HUES6 (cell line): ENCODE measurements around the gene SND1.

ENCODE experiments used
- H3K27ac ChIP-seq: 2 replicates; pipeline ENCODE4 v1.7.0; 2013; ENCODE audit warnings: low read depth, mild to moderate bottlenecking, low read length, inconsistent platforms
- H3K27me3 ChIP-seq: 2 replicates; pipeline ENCODE4 v1.6.1; 2013; ENCODE audit warnings: low read length; ENCODE audit not compliant: control insufficient read depth, insufficient read depth
- H3K36me3 ChIP-seq: 2 replicates; pipeline ENCODE4 v1.6.1; 2013; ENCODE audit warnings: low read length; ENCODE audit not compliant: control insufficient read depth, insufficient read depth
- H3K4me1 ChIP-seq: 2 replicates; pipeline ENCODE4 v1.6.1; 2013; ENCODE audit warnings: low read length; ENCODE audit not compliant: control insufficient read depth, insufficient read depth
- H3K4me3 ChIP-seq: 2 replicates; pipeline ENCODE4 v1.5.1; 2013; ENCODE audit warnings: low read depth, low read length
- H3K9ac ChIP-seq: one replicate; pipeline ENCODE4 v1.6.1; 2013; ENCODE audit warnings: mild to moderate bottlenecking, low read length
- H3K9me3 ChIP-seq: 2 replicates; pipeline ENCODE4 v1.6.1; 2013; ENCODE audit warnings: low read depth, low read length; ENCODE audit not compliant: control insufficient read depth, insufficient read depth

Gene SND1

GRCh38 chr7:128066395-128066794 lies 414.4 kb downstream of the SND1 start:
- no peak overlapping the region for H3K4me3 ChIP-seq
- no peak overlapping the region for H3K27ac ChIP-seq
- no peaks in the 10 kb centered on the region for H3K4me1 ChIP-seq
- H3K36me3 ChIP-seq = no peaks in the 10 kb centered on the region
- H3K9ac ChIP-seq = no peak overlapping the region
- H3K27me3 ChIP-seq = no peaks in the 10 kb centered on the region
- H3K9me3 ChIP-seq = no peaks in the 10 kb centered on the region

DNA sequence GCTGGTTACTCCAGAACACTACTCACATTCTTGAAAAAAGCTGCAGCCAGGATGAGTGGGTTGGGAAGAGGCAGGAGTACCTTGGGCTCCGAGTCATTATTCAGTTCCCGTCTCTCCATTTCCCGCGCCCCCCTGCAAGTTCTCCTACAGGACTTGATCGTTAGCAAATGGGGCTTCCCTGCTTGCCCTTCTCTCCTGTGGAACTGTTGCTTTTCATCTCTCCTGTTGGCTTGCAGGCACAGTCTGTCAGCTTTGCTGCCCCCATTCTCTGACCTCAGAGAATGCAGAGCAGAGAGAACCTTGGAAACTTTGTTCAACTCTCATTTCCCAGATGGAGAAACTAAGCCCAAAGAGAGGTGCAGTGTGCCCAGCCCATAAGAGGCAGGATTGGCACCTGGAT lies 414.9 kb downstream of the SND1 start:
- no peaks in the 10 kb centered on the region for H3K9me3 ChIP-seq
- no peak overlapping the region for H3K27ac ChIP-seq
- H3K4me3 ChIP-seq = no peak overlapping the region
- no peaks in the 10 kb centered on the region for H3K27me3 ChIP-seq
- peaks cover under 1% of the 10 kb centered on the region; the same call in 1 of the 2 replicates for H3K4me1 ChIP-seq
- H3K36me3 ChIP-seq = no peaks in the 10 kb centered on the region
- no peak overlapping the region for H3K9ac ChIP-seq

DNA sequence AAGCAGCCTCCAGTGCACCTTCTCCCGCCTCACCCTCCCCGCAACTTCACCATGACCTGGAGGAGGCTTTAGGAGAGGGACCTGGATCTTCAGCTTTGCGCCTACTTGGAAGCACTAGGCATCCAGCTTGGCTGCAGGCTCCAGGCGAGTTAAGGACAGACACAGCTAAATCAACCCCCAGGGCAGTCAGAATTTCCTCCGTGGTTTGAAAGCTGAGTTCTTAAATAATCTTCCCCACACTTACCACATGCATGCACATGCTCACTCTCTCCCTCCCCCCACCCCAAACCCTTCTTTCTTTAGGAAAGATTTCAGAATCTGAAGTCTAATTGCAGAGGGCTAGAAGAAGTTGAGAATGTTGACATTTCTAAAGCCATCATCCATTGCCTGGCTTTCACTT lies 416.0 kb downstream of the SND1 start:
- Histone ChIP-seq H3K9ac (no peak overlapping the region), H3K27ac (no peak overlapping the region), H3K27me3 (no peaks in the 10 kb centered on the region), H3K36me3 (no peaks in the 10 kb centered on the region), H3K4me3 (no peak overlapping the region), H3K9me3 (no peaks in the 10 kb centered on the region), H3K4me1 (peaks cover 5% of the 10 kb centered on the region; the same call in 1 of the 2 replicates)

GRCh38 chr7:128068785-128069184 lies 416.8 kb downstream of the SND1 start:
- Histone ChIP-seq H3K4me1 (peaks cover 5% of the 10 kb centered on the region; the same call in 1 of the 2 replicates), H3K9me3 (no peaks in the 10 kb centered on the region), H3K27me3 (no peaks in the 10 kb centered on the region)

GRCh38 chr7:128069373-128070364 lies 417.7 kb downstream of the SND1 start:
- no peaks in the 10 kb centered on the region for H3K9me3 ChIP-seq
- H3K36me3 ChIP-seq = no peaks in the 10 kb centered on the region; the same call in 1 of the 2 replicates
- no peaks in the 10 kb centered on the region for H3K27me3 ChIP-seq
- no peak overlapping the region for H3K27ac ChIP-seq
- no peak overlapping the region for H3K9ac ChIP-seq
- no peak overlapping the region for H3K4me3 ChIP-seq
- H3K4me1 ChIP-seq = peaks cover 7% of the 10 kb centered on the region; the same call in 1 of the 2 replicates

More at GRCh38 chr7:128068785-128069184, 416.8 kb downstream of the SND1 start:
- Histone ChIP-seq H3K4me3 (no peak overlapping the region), H3K27ac (no peak overlapping the region), H3K36me3 (no peaks in the 10 kb centered on the region), H3K9ac (no peak overlapping the region)

DNA sequence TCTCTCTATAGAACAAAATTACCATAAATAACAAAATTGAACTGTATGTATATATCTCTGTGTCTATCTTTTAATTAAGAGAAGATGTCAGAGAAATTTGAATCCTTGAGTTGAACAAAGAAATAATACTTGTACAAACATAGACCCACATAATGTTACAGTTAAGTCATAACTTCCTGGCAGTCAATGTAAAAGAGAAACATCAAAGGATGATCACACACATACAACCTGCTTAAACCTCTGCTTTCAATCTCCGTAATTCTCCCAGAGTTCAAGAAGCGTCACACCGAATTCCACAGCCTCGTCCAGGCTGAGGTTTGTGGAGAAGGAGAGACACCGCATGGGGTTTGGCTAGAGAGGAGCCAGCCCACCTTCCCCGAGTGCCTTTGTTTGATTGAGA lies 419.4 kb downstream of the SND1 start:
- Histone ChIP-seq H3K9ac (no peak overlapping the region), H3K4me3 (no peak overlapping the region), H3K27ac (no peak overlapping the region), H3K36me3 (peaks cover 4% of the 10 kb centered on the region; the same call in 1 of the 2 replicates), H3K4me1 (peaks cover 15% of the 10 kb centered on the region; the same call in 1 of the 2 replicates), H3K27me3 (no peaks in the 10 kb centered on the region), H3K9me3 (no peaks in the 10 kb centered on the region)

DNA sequence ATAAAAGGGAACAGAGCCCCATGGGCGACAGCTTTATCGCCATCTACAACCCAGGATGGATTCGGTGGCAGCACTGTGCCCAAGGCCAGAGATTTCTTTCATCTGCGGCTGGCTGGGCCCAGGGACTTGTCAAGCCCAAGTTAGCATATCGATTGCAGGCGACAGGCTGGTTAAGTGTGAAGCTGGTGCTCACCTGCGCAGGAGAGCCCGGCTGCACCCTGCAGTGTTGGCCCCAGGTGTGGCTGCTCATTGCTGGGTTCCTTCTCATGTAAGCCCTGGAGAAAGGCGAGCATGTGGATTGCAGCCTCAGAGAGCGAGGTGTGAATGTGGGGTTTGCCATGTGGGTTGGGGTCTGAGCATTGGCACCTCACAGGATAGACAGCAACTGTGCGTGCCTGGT lies 419.8 kb downstream of the SND1 start:
- Histone ChIP-seq H3K9me3 (no peaks in the 10 kb centered on the region), H3K4me1 (peaks cover 15% of the 10 kb centered on the region; the same call in 1 of the 2 replicates), H3K27ac (no peak overlapping the region), H3K36me3 (peaks cover 7% of the 10 kb centered on the region; the same call in 1 of the 2 replicates), H3K27me3 (no peaks in the 10 kb centered on the region), H3K9ac (no peak overlapping the region), H3K4me3 (no peak overlapping the region)

DNA sequence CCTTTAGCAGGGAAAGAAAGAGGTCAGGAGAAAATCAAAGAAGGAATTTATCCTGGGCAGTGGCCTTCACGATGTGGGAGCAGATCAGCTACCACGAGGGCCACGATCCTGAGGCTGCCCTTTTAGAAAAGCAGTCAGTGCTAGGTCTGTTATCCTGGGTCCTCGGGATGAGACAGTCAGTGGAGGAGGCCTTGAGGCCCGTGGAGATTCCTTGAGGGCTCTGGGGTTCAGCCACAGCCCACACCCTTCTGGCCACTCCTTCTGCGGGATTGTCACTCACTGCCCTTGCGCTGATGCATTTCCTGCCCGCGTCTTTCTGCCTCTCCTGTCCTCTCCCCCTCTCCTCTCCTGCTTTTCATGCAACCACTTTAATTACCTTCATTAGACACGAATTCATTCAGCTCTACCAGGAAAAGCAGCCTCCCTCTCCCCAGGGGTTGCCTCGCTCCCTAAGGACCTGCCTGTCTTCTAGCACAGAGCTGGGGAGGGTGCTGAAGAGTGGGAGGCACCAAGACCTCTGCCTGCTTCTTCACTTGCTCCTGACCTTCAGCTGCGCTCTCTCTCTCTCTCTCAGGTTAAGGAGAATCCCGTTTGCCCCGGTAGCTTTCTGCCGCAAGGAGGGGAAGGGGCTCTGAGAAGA lies 421.8 kb downstream of the SND1 start:
- H3K4me3 ChIP-seq = no peak overlapping the region
- peaks cover 15% of the 10 kb centered on the region; the same call in 1 of the 2 replicates for H3K4me1 ChIP-seq
- no peak overlapping the region for H3K9ac ChIP-seq
- H3K27ac ChIP-seq = no peak overlapping the region
- H3K9me3 ChIP-seq = no peaks in the 10 kb centered on the region
- H3K27me3 ChIP-seq = no peaks in the 10 kb centered on the region
- H3K36me3 ChIP-seq = peaks cover 26% of the 10 kb centered on the region

- Histone ChIP-seq H3K9me3 (no peaks in the 10 kb centered on the region), H3K9ac (no peak overlapping the region), H3K4me1 (peaks cover 15% of the 10 kb centered on the region; the same call in 1 of the 2 replicates), H3K36me3 (peaks cover 28% of the 10 kb centered on the region), H3K4me3 (no peak overlapping the region), H3K27me3 (no peaks in the 10 kb centered on the region), H3K27ac (no peak overlapping the region)
Observed at GRCh38 chr7:128074336-128074735, 422.3 kb downstream of the SND1 start.

GRCh38 chr7:128074736-128075135 lies 422.7 kb downstream of the SND1 start:
- Histone ChIP-seq H3K4me3 (no peak overlapping the region), H3K9me3 (no peaks in the 10 kb centered on the region), H3K27ac (no peak overlapping the region), H3K9ac (no peak overlapping the region), H3K27me3 (no peaks in the 10 kb centered on the region), H3K4me1 (peaks cover 15% of the 10 kb centered on the region; the same call in 1 of the 2 replicates), H3K36me3 (peaks cover 30% of the 10 kb centered on the region)
